NB4 (cell line): ENCODE results near the gene VPS8.

Experiments used
- MYC ChIP-seq: IDR thresholded peaks from 2 replicates; pipeline ENCODE4 v1.6.1; 2011; ENCODE audit warnings: low read depth, low read length
- POLR2A ChIP-seq: IDR thresholded peaks from 2 replicates; pipeline ENCODE4 v1.6.1; 2011; ENCODE audit warnings: mild to moderate bottlenecking; ENCODE audit not compliant: insufficient read length; ENCODE audit errors: extremely low read depth
- TF ChIP-seq, protein P1 (sequence below): IDR thresholded peaks from one replicate; pipeline ENCODE4 v1.5.1; 2012; ENCODE audit warnings: low read depth, low read length
- TF ChIP-seq, protein P2 (sequence below): IDR thresholded peaks from 2 replicates; pipeline ENCODE4 v1.6.1; 2011; ENCODE audit warnings: low read depth, low read length

DNA sequence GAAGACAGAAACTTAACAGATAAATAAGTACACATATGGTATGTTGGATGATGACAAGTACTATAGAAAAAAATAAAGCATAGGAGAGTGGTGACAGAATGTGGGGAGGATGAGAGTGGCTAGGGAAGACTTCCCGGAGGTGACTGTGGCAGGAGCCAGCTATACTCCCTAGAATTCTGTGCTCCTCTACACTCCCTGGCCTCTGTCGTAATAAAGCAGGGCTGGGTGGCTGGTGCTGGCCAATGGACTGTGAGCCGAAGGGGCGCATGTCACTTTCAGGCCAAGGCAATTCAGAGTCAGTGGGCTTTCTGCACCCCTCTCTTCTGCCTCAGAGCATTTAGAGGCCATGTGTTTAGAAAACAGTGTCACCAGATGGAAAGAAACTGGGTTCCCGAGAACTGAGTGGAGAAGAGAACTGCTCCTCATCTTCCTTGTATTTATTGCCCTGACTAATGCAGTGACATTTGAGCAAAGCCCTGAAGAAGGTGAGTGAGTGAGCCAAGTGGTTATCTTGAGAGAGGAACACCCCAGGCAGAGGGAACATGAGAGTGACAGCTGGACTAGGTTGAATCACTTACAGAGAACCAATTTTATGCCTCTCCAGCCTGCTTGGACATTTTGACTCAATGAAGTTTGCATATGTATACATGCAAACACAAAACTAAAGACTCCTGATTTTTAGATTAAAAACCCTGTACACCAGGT is 5.2 kb upstream of the VPS8 start:
- no peak for TF ChIP-seq POLR2A
- TF ChIP-seq, protein P1, sequence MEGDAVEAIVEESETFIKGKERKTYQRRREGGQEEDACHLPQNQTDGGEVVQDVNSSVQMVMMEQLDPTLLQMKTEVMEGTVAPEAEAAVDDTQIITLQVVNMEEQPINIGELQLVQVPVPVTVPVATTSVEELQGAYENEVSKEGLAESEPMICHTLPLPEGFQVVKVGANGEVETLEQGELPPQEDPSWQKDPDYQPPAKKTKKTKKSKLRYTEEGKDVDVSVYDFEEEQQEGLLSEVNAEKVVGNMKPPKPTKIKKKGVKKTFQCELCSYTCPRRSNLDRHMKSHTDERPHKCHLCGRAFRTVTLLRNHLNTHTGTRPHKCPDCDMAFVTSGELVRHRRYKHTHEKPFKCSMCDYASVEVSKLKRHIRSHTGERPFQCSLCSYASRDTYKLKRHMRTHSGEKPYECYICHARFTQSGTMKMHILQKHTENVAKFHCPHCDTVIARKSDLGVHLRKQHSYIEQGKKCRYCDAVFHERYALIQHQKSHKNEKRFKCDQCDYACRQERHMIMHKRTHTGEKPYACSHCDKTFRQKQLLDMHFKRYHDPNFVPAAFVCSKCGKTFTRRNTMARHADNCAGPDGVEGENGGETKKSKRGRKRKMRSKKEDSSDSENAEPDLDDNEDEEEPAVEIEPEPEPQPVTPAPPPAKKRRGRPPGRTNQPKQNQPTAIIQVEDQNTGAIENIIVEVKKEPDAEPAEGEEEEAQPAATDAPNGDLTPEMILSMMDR: no peak
- TF ChIP-seq, protein P2, sequence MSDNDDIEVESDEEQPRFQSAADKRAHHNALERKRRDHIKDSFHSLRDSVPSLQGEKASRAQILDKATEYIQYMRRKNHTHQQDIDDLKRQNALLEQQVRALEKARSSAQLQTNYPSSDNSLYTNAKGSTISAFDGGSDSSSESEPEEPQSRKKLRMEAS: no peak
- TF ChIP-seq MYC: no peak
